GM12892 (cell line): ENCODE results near the gene ADGRL1.

ENCODE experiments used
- POLR2A ChIP-seq: IDR thresholded peaks from 2 replicates; pipeline ENCODE4 v1.6.1; 2011; ENCODE audit warnings: low read depth, low read length, control low read depth
- TAF1 ChIP-seq: IDR thresholded peaks from 2 replicates; pipeline ENCODE4 v1.6.1; 2011; ENCODE audit warnings: low read depth, mild to moderate bottlenecking, control low read depth, low read length, borderline replicate concordance

DNA sequence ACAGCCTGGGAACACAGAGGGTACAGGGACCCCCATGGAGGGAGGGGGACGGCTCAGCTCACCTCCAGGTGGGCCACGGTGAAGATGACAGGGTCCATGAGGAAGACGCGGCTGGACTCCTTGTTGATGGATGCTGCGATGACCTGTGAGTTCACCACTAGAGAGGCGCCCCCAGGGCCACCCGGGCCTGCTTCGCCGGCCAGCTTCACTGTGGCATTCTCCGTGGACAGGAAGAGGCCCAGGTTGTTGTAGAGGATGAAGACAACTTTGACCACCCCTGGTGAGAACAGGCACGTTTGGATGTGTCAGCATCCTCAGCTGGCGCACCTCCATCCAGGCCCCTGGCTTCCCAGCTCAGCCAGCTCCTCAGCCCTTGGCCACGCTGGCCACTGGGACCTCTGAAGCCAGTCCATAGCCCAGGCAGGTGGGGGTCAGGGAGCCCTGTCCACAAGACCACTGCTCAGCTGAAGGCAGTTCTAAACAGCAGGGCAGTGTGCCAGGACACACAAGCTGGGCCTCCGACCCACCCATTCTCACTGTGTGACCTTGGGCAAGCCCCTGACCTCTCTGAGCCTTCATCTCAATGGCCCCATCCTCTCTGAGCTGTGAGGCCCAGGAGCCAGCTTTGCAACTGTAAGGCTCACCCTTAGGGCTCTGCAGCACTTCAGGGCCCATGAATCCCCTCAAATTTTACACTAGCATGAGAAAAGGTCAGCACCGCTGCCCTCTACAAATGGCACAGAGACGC, 47.5 kb downstream of the ADGRL1 start:
- TF ChIP-seq TAF1 (no peak), POLR2A (no peak)
